PC-3 (cell line): ENCODE data around the gene PIGH. TPM values are rescaled to one million over a fixed set of nuclear protein-coding genes. Genes with fewer than 3 reads are reported as not detected.

Experiments
- ATAC-seq: fragments of 200-7000 bp; cut with Tn5 transposase; 2 replicates; pipeline ENCODE4 v1.9.1; 2020; ENCODE audit warnings: mild to moderate bottlenecking, moderate library complexity
- BruUV-seq: library from RNA; stranded (reverse); fragments of 400-500 nt; replicated peaks from 2 replicates; lab custom pipeline; 2021; lab: Mats Ljungman, UMichigan
- CTCF ChIA-PET: fragments of 300-600 bp; sonication (Branson Sonifier 250); formaldehyde crosslinking; loops from one replicate; lab custom pipeline; 2022; ENCODE audit warnings: antibody characterized with exemption; lab: Charles Lee
- POLR2A ChIA-PET: fragments of 300-600 bp; sonication (Branson Sonifier 250); formaldehyde crosslinking; loops from one replicate; lab custom pipeline; 2022; ENCODE audit warnings: antibody characterized with exemption; ENCODE audit not compliant: unreplicated experiment; lab: Charles Lee
- DNase-seq: peaks from one replicate; pipeline ENCODE4 v3.0.0-alpha.2; 2015
- H2AFZ ChIP-seq: fragments of 300-600 bp; sonication (generic); 2 replicates; pipeline ENCODE4 v1.6.0; 2016; ENCODE audit warnings: antibody characterized with exemption, low read length
- H3F3A ChIP-seq: fragments of 300-600 bp; sonication (generic); one replicate; pipeline ENCODE4 v1.6.0; 2017; ENCODE audit warnings: antibody characterized with exemption, low read length, control low read depth, mild to moderate bottlenecking; ENCODE audit not compliant: unreplicated experiment
- H3K27ac ChIP-seq: fragments of 300-600 bp; sonication (generic); 2 replicates; pipeline ENCODE4 v1.5.1; 2016; ENCODE audit warnings: mild to moderate bottlenecking, low read length
- H3K27me3 ChIP-seq: fragments of 300-600 bp; sonication (generic); 2 replicates; pipeline ENCODE4 v1.6.1; 2016; ENCODE audit warnings: low read length, mixed read lengths
- H3K36me3 ChIP-seq: fragments of 300-600 bp; sonication (generic); 2 replicates; pipeline ENCODE4 v1.6.1; 2016; ENCODE audit warnings: low read depth, mixed run types, low read length, mixed read lengths
- H3K4me1 ChIP-seq: fragments of 300-600 bp; sonication (generic); 2 replicates; pipeline ENCODE4 v1.5.1; 2016; ENCODE audit warnings: low read length; ENCODE audit not compliant: insufficient read depth
- H3K4me2 ChIP-seq: fragments of 300-600 bp; sonication (generic); 2 replicates; pipeline ENCODE4 v1.6.0; 2016; ENCODE audit warnings: low read length
- H3K4me3 ChIP-seq: fragments of 300-600 bp; sonication (generic); 2 replicates; pipeline ENCODE4 v1.5.1; 2016; ENCODE audit warnings: mild to moderate bottlenecking, low read length, mixed read lengths
- H3K79me2 ChIP-seq: fragments of 300-600 bp; sonication (generic); 2 replicates; pipeline ENCODE4 v1.6.1; 2017; ENCODE audit warnings: low read length, mixed read lengths
- H3K9ac ChIP-seq: fragments of 300-600 bp; sonication (generic); 2 replicates; pipeline ENCODE4 v1.6.0; 2016; ENCODE audit warnings: mild to moderate bottlenecking, low read length
- H3K9me2 ChIP-seq: fragments of 300-600 bp; sonication (generic); replicated peaks from 2 replicates; pipeline ENCODE4 v1.6.1; 2016; ENCODE audit warnings: mixed run types, low read length, mixed read lengths
- H3K9me3 ChIP-seq: fragments of 300-600 bp; sonication (generic); 2 replicates; pipeline ENCODE4 v1.6.1; 2016; ENCODE audit warnings: low read length, mixed read lengths
- H4K20me1 ChIP-seq: fragments of 300-600 bp; sonication (generic); 2 replicates; pipeline ENCODE4 v1.6.1; 2016; ENCODE audit warnings: low read length, mixed read lengths
- EZH2 ChIP-seq: fragments of 300-600 bp; sonication (generic); IDR thresholded peaks from one replicate; pipeline ENCODE4 v1.6.1; 2017; ENCODE audit warnings: antibody characterized with exemption, mild to moderate bottlenecking, low read length; ENCODE audit not compliant: unreplicated experiment
- EZH2phosphoT487 ChIP-seq: fragments of 300-600 bp; sonication (generic); IDR thresholded peaks from 2 replicates; pipeline ENCODE4 v1.6.1; 2018; ENCODE audit warnings: mild to moderate bottlenecking, antibody characterized with exemption, low read length, borderline replicate concordance
- intact Hi-C: fragments of 100-400 bp; cut with micrococcal nuclease; formaldehyde crosslinking; loops from 2 replicates; pipeline ENCODE4 v1.9.0; 2023
- total RNA-seq: library from RNA; depleted of rRNA; stranded (reverse); fragments of >200 nt; gene quantifications from 2 replicates; pipeline ENCODE4 v1.2.3, GENCODE V29; 2014
- TF ChIP-seq, protein P1 (sequence below): fragments of 300-600 bp; sonication (generic); conservative IDR thresholded peaks from 2 replicates; pipeline ENCODE4 v1.5.1; 2017; ENCODE audit warnings: antibody characterized with exemption, low read depth, mild to moderate bottlenecking, low read length

PIGH gene
- total RNA-seq, 1 experiment from 2014 or later = 66.4 TPM

DNA sequence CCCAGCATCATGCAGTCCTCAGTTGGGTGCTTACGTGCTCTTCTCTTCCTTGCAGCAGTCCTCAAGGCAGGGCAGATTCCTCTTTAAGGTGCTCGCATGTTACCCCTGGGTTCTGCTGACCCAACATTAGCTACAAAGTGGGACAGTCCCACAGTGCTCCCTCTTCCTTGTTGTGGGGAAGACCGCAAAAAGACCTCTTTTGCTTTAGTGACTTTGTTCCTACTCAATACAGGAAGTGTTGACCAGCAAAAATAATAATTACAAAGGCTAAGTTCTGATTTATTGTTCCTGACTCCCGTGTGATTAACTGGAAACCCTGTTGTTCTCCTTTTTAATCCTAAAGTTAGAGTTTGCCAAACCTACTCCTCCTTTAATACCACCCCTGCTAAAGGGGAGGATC, 13.7 kb downstream of the PIGH start:
- no peak for TF ChIP-seq EZH2phosphoT487
- TF ChIP-seq, protein P1, sequence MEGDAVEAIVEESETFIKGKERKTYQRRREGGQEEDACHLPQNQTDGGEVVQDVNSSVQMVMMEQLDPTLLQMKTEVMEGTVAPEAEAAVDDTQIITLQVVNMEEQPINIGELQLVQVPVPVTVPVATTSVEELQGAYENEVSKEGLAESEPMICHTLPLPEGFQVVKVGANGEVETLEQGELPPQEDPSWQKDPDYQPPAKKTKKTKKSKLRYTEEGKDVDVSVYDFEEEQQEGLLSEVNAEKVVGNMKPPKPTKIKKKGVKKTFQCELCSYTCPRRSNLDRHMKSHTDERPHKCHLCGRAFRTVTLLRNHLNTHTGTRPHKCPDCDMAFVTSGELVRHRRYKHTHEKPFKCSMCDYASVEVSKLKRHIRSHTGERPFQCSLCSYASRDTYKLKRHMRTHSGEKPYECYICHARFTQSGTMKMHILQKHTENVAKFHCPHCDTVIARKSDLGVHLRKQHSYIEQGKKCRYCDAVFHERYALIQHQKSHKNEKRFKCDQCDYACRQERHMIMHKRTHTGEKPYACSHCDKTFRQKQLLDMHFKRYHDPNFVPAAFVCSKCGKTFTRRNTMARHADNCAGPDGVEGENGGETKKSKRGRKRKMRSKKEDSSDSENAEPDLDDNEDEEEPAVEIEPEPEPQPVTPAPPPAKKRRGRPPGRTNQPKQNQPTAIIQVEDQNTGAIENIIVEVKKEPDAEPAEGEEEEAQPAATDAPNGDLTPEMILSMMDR = no peak
- TF ChIP-seq EZH2 = no peak
- intact Hi-C loops = no loop called here
- POLR2A ChIA-PET = no interaction called here

DNA sequence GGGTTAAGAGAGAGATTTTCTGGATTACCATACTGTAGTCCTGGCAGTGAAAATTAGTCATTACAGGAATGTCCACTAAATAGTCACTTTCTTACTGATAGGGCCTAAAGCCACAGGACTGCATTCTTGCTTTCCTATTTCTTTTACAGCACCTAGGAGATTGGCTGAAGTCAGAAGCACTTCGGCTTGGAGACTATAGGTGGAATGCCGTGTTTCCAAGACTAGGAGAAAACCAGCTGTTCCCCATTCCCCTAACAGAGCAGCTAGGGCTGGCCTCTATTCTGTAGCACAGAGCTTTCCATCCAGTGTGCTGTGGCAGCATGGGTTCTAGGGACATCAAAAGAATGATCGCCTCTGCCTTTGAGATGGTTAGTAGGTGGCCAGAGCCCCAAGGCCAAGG, 15.1 kb downstream of the PIGH start:
- ChIA-PET CTCF (interaction anchor here (1.1 to 4.3 kb wide), 4 partner anchors 58 to 158 kb away, joined by 4 to 68 read pairs (median 13); no protein-coding TSS in a partner anchor), POLR2A (no interaction called here)
- H3K4me2 ChIP-seq = no peak overlapping the region
- peaks cover 16% of the 10 kb centered on the region; the same call in 1 of the 2 replicates for H3K36me3 ChIP-seq
- no peaks in the 10 kb centered on the region for H4K20me1 ChIP-seq
- H3K9me2 ChIP-seq = no peaks in the 10 kb centered on the region
- intact Hi-C loops = loop anchor here (1.0 kb wide), 3 partner anchors 33 to 119 kb away; no protein-coding TSS in a partner anchor
- no TSS peak for BruUV-seq
- TF ChIP-seq EZH2 = no peak
- no peak for TF ChIP-seq EZH2phosphoT487
- TF ChIP-seq, protein P1 = no peak
- no peak overlapping the region for H2AFZ ChIP-seq
- no peaks in the 10 kb centered on the region for H3K27me3 ChIP-seq
- H3K4me1 ChIP-seq = no peaks in the 10 kb centered on the region
- ATAC-seq (no peak), DNase-seq (no peak)
- H3K27ac ChIP-seq = no peak overlapping the region
- H3F3A ChIP-seq = no peaks in the 10 kb centered on the region
- H3K9me3 ChIP-seq = no peaks in the 10 kb centered on the region
- H3K9ac ChIP-seq = no peak overlapping the region
- no peaks in the 10 kb centered on the region for H3K79me2 ChIP-seq
- H3K4me3 ChIP-seq = no peak overlapping the region

More for the DNA sequence above, 13.7 kb downstream of the PIGH start:
- H3K4me3 ChIP-seq = no peak overlapping the region
- no peaks in the 10 kb centered on the region for H3K9me3 ChIP-seq
- no peaks in the 10 kb centered on the region for H3K9me2 ChIP-seq
- no peak for DNase-seq
- CTCF ChIA-PET = interaction anchor here (1.3 to 4.3 kb wide), 2 partner anchors 81 to 117 kb away, joined by 3 to 68 read pairs; no protein-coding TSS in a partner anchor
- ATAC-seq = no peak
- H3K79me2 ChIP-seq = no peaks in the 10 kb centered on the region
- H3K27me3 ChIP-seq = no peaks in the 10 kb centered on the region
- peaks cover 3% of the 10 kb centered on the region for H3F3A ChIP-seq
- no peaks in the 10 kb centered on the region for H3K4me1 ChIP-seq
- BruUV-seq = no TSS peak
- no peak overlapping the region for H2AFZ ChIP-seq
- H3K4me2 ChIP-seq = no peak overlapping the region
- no peak overlapping the region for H3K9ac ChIP-seq
- H3K36me3 ChIP-seq = peaks cover 21% of the 10 kb centered on the region; the same call in 1 of the 2 replicates
- no peak overlapping the region for H3K27ac ChIP-seq
- no peaks in the 10 kb centered on the region for H4K20me1 ChIP-seq
